GM19351 (cell line): Measurements from ENCODE around the gene PITX2.

Source experiments
- ATAC-seq: cut with Tn5 transposase; IDR thresholded peaks from one replicate; pipeline ENCODE4 v1.9.1; 2021; ENCODE audit warnings: mild to moderate bottlenecking, moderate library complexity; ENCODE audit not compliant: unreplicated experiment

Gene PITX2

GRCh38 chr4:110636680-110637407 lies 14.0 kb upstream of the PITX2 start:
- ATAC-seq: no peak

GRCh38 chr4:110636171-110636679 lies 13.3 kb upstream of the PITX2 start:
- ATAC-seq: no peak

GRCh38 chr4:110635163-110635865 lies 12.4 kb upstream of the PITX2 start:
- no peak for ATAC-seq

GRCh38 chr4:110634350-110635162 lies 11.7 kb upstream of the PITX2 start:
- no peak for ATAC-seq

GRCh38 chr4:110633358-110634341 lies 10.8 kb upstream of the PITX2 start:
- ATAC-seq: no peak

- ATAC-seq: no peak
These were observed 9.9 kb upstream of the PITX2 start for GRCh38 chr4:110632506-110633357.

GRCh38 chr4:110631584-110632505 lies 9.0 kb upstream of the PITX2 start:
- peak; percentile 95 for ATAC-seq

- ATAC-seq: no peak
These were observed 8.0 kb upstream of the PITX2 start for GRCh38 chr4:110630688-110631402.

GRCh38 chr4:110629780-110630687 lies 7.2 kb upstream of the PITX2 start:
- no peak for ATAC-seq

GRCh38 chr4:110629214-110629754 lies 6.4 kb upstream of the PITX2 start:
- ATAC-seq: no peak

- no peak for ATAC-seq
These were observed 5.9 kb upstream of the PITX2 start for GRCh38 chr4:110628663-110629213.

- no peak for ATAC-seq
These were observed 5.2 kb upstream of the PITX2 start for GRCh38 chr4:110627977-110628662.

GRCh38 chr4:110626532-110627153 lies 3.8 kb upstream of the PITX2 start:
- no peak for ATAC-seq

- ATAC-seq: no peak
These were observed 2.8 kb upstream of the PITX2 start for GRCh38 chr4:110625576-110626257.
